IPS-18a (cell line): ENCODE measurements around the gene AKAP13.
"Not testable (repeated sequence)": the region's sequence is repeated elsewhere in the genome, so short reads cannot be mapped to it uniquely, and the experiment has no call there.

Experiments used
- H3K27ac ChIP-seq: one replicate; pipeline ENCODE4 v1.5.1; 2013; ENCODE audit warnings: low read length
- H3K27me3 ChIP-seq: one replicate; pipeline ENCODE4 v1.6.1; 2013; ENCODE audit warnings: mild to moderate bottlenecking, low read length; ENCODE audit not compliant: control insufficient read depth, insufficient read depth
- H3K36me3 ChIP-seq: one replicate; pipeline ENCODE4 v1.6.1; 2013; ENCODE audit warnings: low read depth, low read length; ENCODE audit not compliant: control insufficient read depth
- H3K4me1 ChIP-seq: one replicate; pipeline ENCODE4 v1.6.1; 2013; ENCODE audit warnings: low read depth, low read length; ENCODE audit not compliant: control insufficient read depth
- H3K4me3 ChIP-seq: one replicate; pipeline ENCODE4 v1.5.1; 2013; ENCODE audit warnings: low read length
- H3K9ac ChIP-seq: one replicate; pipeline ENCODE4 v1.6.1; 2013; ENCODE audit warnings: mild to moderate bottlenecking, low read length, moderate library complexity
- H3K9me3 ChIP-seq: one replicate; pipeline ENCODE4 v1.6.1; 2013; ENCODE audit warnings: low read depth, low read length; ENCODE audit not compliant: control insufficient read depth

The AKAP13 gene

DNA sequence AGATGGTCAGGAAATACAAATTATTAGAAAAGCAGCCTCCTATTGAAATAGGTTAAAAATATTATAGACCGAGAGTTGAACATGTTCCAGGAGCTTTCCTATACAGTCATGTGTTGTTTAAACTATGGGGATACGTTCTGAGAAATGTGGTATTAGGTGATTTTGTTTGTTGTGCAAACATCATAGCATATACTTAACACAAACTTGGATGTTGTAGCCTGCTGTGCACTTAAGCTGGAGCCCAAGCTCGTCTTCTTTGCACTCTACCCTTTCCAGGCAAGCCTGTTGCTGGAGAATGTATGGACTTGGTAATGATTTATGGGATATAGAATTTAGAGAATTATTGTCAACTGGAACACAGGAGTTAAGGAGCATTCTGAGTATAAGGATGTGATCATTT, 140.2 kb downstream of the AKAP13 start:
- peaks cover 22% of the 10 kb centered on the region for H3K4me1 ChIP-seq
- H3K9ac ChIP-seq: no peak overlapping the region
- no peak overlapping the region for H3K27ac ChIP-seq
- peaks cover 4% of the 10 kb centered on the region for H3K36me3 ChIP-seq
- H3K9me3 ChIP-seq: no peaks in the 10 kb centered on the region
- no peak overlapping the region for H3K4me3 ChIP-seq
- H3K27me3 ChIP-seq: no peaks in the 10 kb centered on the region

DNA sequence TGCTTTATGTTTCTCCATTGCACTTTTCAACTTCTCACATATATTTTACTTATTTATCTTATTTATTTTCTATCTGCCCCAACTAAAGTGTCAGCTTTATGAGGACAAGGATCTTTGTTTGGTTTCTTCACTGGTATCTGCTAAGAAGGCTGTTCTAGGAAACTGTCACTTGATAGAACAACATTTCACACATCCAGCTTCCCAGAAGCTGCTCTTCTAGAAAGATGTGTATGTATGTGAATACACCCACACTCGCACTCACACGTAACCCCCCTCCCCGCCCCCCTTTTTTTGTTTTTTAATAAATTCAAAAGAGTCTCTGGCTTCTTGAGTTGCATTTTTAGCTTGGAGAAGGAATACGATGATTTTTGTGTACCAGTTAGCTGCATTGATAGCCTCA, 143.1 kb downstream of the AKAP13 start:
- peaks cover 7% of the 10 kb centered on the region for H3K4me1 ChIP-seq

GRCh38 chr15:85525755-85526154, 145.4 kb downstream of the AKAP13 start:
- peaks cover 7% of the 10 kb centered on the region for H3K36me3 ChIP-seq
- no peaks in the 10 kb centered on the region for H3K27me3 ChIP-seq
- H3K27ac ChIP-seq: no peak overlapping the region
- no peak overlapping the region for H3K9ac ChIP-seq
- peaks cover 10% of the 10 kb centered on the region for H3K4me1 ChIP-seq
- no peaks in the 10 kb centered on the region for H3K9me3 ChIP-seq
- no peak overlapping the region for H3K4me3 ChIP-seq

More for the DNA sequence above, 143.1 kb downstream of the AKAP13 start:
- Histone ChIP-seq H3K9me3 (no peaks in the 10 kb centered on the region), H3K27me3 (no peaks in the 10 kb centered on the region), H3K36me3 (peaks cover 7% of the 10 kb centered on the region), H3K4me3 (no peak overlapping the region), H3K27ac (no peak overlapping the region), H3K9ac (no peak overlapping the region)

DNA sequence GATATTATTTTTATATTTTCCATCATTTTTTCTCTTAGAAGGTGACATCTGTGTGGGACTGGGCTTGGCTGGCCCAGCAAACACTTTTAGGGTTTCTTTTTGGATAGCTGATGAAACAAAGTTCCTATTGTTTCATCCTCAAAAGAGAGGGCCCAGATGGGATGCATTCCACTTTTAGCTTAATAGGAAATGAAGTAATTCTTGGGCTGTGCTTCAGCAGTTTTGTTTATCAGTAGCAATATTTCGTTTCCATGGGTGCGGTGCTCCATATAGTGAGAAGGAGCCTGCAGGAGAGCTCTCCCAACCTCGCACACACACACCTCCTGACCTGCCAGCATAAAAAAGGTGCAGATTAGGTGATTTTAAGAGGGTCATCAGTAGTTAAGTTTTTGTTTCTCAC, 147.5 kb downstream of the AKAP13 start:
- Histone ChIP-seq H3K27ac (no peak overlapping the region), H3K9me3 (no peaks in the 10 kb centered on the region), H3K4me1 (peaks cover 10% of the 10 kb centered on the region), H3K36me3 (peaks cover 3% of the 10 kb centered on the region), H3K27me3 (no peaks in the 10 kb centered on the region), H3K9ac (no peak overlapping the region), H3K4me3 (no peak overlapping the region)

DNA sequence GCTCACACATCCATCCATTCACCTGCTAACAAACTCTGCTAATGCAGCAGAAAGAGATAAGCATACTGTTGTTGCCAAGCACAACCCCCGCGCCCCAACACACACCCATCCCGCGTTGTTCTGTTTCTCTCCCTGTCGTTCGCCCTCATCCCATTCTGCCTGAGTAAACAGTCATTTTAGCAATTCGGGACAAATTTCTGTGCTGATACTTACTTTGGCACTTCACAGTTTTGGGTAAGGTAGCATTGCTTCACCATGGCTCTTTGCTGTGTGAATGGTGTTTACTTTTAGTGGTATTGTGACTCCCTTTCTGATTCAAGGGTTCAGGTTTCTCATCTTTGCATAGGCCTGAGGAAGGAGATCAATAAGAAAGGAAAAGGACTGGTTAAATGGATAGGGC, 149.7 kb downstream of the AKAP13 start:
- Histone ChIP-seq H3K9ac (no peak overlapping the region), H3K27me3 (no peaks in the 10 kb centered on the region), H3K9me3 (no peaks in the 10 kb centered on the region), H3K36me3 (peaks cover 8% of the 10 kb centered on the region), H3K4me1 (peaks cover 10% of the 10 kb centered on the region), H3K4me3 (no peak overlapping the region), H3K27ac (no peak overlapping the region)

GRCh38 chr15:85531083-85531482, 150.7 kb downstream of the AKAP13 start:
- H3K36me3 ChIP-seq: peaks cover 8% of the 10 kb centered on the region
- H3K27me3 ChIP-seq: no peaks in the 10 kb centered on the region
- H3K9me3 ChIP-seq: no peaks in the 10 kb centered on the region
- no peak overlapping the region for H3K27ac ChIP-seq
- H3K4me3 ChIP-seq: no peak overlapping the region
- no peak overlapping the region for H3K9ac ChIP-seq
- peaks cover 10% of the 10 kb centered on the region for H3K4me1 ChIP-seq

DNA sequence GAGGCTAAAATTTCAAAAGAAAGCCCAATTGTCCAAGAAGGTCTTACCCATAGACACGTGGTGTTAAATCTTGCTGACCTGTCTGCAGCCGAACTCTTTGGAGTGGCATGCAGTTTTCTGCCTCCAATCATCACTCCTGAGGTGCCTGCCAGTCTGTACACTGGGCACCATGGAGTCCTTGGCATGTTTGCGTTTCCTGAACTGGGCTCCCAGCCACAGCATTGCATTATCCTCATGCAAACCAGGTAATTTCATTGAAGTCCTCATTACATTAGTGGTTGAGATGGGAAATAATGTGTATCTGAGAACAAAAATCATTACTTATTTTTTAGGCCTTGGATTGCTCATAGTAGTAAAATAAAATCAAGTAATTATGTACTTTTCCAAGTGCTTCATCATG, 152.3 kb downstream of the AKAP13 start:
- H3K36me3 ChIP-seq: peaks cover 5% of the 10 kb centered on the region
- no peak overlapping the region for H3K4me3 ChIP-seq
- H3K27me3 ChIP-seq: no peaks in the 10 kb centered on the region
- H3K9ac ChIP-seq: no peak overlapping the region
- H3K4me1 ChIP-seq: peaks cover 10% of the 10 kb centered on the region
- H3K27ac ChIP-seq: no peak overlapping the region
- H3K9me3 ChIP-seq: no peaks in the 10 kb centered on the region

DNA sequence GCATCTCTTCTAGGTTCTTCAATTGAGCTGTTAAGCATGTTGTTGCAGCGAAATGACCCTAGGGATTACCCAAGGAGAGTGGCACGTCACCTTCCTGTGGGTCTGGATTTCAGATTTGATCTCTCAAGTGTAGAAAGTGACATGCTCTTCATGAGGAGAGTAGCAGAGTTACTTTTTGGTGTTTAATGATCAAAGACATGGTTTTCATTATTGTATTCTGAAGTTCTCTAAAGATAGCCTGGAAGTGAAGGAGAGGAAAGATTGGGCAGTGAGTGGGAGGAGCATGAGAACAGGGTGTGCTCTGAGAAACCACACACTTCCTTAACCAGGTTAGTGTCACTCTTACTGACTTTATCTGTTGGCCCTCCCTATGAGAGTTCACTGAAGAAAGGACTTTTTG, 153.6 kb downstream of the AKAP13 start:
- Histone ChIP-seq H3K27me3 (no peaks in the 10 kb centered on the region), H3K4me3 (no peak overlapping the region), H3K4me1 (peaks cover 10% of the 10 kb centered on the region), H3K9me3 (no peaks in the 10 kb centered on the region), H3K36me3 (peaks cover 5% of the 10 kb centered on the region), H3K27ac (no peak overlapping the region), H3K9ac (no peak overlapping the region)

DNA sequence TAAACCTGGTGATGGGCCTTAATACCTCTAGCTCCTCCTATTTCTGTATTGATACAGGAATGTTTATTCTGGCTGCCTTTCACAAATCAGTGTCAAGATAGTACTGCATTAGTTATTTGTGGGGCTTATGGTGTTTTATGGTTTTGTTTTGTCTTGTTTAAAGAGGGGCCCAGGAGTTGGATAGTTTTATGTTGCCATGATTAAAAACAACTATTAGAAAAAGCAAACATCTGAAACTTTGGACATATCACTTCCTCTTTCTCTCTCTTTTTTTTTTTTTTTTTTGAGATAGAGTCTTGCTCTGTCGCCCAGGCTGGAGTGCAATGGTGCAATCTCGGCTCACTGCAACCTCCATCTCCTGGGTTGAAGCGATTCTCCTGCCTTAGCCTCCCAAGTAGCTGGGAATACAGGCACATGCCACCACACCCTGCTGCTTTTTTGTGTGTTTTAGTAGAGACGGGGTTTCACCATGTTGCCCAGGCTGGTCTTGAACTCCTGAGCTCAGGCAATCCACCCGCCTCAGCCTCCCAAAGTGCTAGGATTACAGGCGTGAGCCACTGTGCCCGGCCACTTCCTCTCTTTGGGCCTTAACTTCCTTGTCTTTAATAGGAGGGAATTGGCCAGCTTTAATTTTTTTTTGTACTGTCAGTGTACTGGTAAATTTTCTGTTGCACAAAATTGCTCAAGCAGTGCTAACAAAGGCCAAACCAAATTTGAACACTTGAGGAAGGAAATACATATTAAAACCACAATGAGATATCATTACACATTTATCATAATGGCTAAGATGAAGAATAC, 155.3 kb downstream of the AKAP13 start:
- H3K9ac ChIP-seq, H3K27ac ChIP-seq: not testable (repeated sequence)

GRCh38 chr15:85536341-85536740, 155.9 kb downstream of the AKAP13 start:
- Histone ChIP-seq H3K36me3 (peaks cover 5% of the 10 kb centered on the region), H3K27ac (no peak overlapping the region), H3K4me1 (no peaks in the 10 kb centered on the region), H3K9me3 (no peaks in the 10 kb centered on the region), H3K4me3 (no peak overlapping the region), H3K9ac (no peak overlapping the region), H3K27me3 (no peaks in the 10 kb centered on the region)

More for the DNA sequence above, 155.3 kb downstream of the AKAP13 start:
- H3K4me3 ChIP-seq, H3K4me1 ChIP-seq, H3K36me3 ChIP-seq, H3K9me3 ChIP-seq, H3K27me3 ChIP-seq: not testable (repeated sequence)

- Histone ChIP-seq H3K4me3 (no peak overlapping the region), H3K9ac (no peak overlapping the region), H3K4me1 (peaks cover 4% of the 10 kb centered on the region), H3K27me3 (no peaks in the 10 kb centered on the region), H3K27ac (no peak overlapping the region), H3K9me3 (no peaks in the 10 kb centered on the region), H3K36me3 (peaks cover 5% of the 10 kb centered on the region)
Measured at GRCh38 chr15:85539491-85539890, 159.1 kb downstream of the AKAP13 start.

- Histone ChIP-seq H3K27me3 (no peaks in the 10 kb centered on the region), H3K27ac (no peak overlapping the region), H3K4me3 (no peak overlapping the region), H3K36me3 (peaks cover 9% of the 10 kb centered on the region), H3K4me1 (peaks cover 4% of the 10 kb centered on the region), H3K9me3 (no peaks in the 10 kb centered on the region), H3K9ac (no peak overlapping the region)
Measured at GRCh38 chr15:85540085-85540797, 159.8 kb downstream of the AKAP13 start.
